HEK293 (cell line): Measurements from ENCODE around the gene FA2H.

Experiments
- CTCF ChIA-PET: fragments of 350-600 bp; formaldehyde crosslinking; extraction: SDS; loops from one replicate; lab custom pipeline; 2021; ENCODE audit warnings: antibody characterized with exemption; lab: Yijun Ruan, JAX
- POLR2A ChIA-PET: fragments of 300-600 bp; formaldehyde crosslinking; extraction: SDS; loops from one replicate; lab custom pipeline; 2020; ENCODE audit warnings: antibody characterized with exemption, inconsistent platforms; lab: Yijun Ruan, JAX
- H3K27ac ChIP-seq: fragments of 200-500 bp; sonication (Bioruptor generic); 2 replicates; pipeline ENCODE4 v1.5.1; 2014; ENCODE audit warnings: low read depth, low read length, control low read depth, inconsistent platforms; ENCODE audit errors: extremely low read depth
- H3K36me3 ChIP-seq, 2 experiments: fragments of 200-500 bp in 1 of 2; sonication (Bioruptor generic) in 1 of 2; 1 replicate in 1 of 2; 2 replicates in 1 of 2; pipeline ENCODE4 v1.5.1; 2014 to 2017; ENCODE audit warnings: inconsistent platforms in 2 of 2, low read length in 2 of 2; ENCODE audit not compliant: control insufficient read depth in 2 of 2, insufficient read depth in 1 of 2
- H3K4me1 ChIP-seq: fragments of 200-500 bp; sonication (Bioruptor generic); 2 replicates; pipeline ENCODE4 v1.5.1; 2014; ENCODE audit warnings: mild to moderate bottlenecking, low read length, inconsistent platforms; ENCODE audit not compliant: control insufficient read depth, insufficient read depth
- H3K4me3 ChIP-seq: 2 replicates; pipeline ENCODE4 v1.5.1; 2011; ENCODE audit warnings: low read depth, mild to moderate bottlenecking, control low read depth, low read length, moderate library complexity
- H3K9me3 ChIP-seq: fragments of 200-500 bp; sonication (Bioruptor generic); 2 replicates; pipeline ENCODE4 v1.5.1; 2014; ENCODE audit warnings: low read depth, low read length, inconsistent platforms; ENCODE audit not compliant: control insufficient read depth, insufficient read depth
- AEBP2 ChIP-seq: fragments of 450-650 bp; formaldehyde crosslinking; IDR thresholded peaks from 2 replicates; pipeline ENCODE4 v1.5.1; 2016; ENCODE audit warnings: missing biosample characterization, missing genetic modification characterization, borderline replicate concordance
- HOXC10 ChIP-seq: sonication (generic); formaldehyde crosslinking; IDR thresholded peaks from 2 replicates; pipeline ENCODE4 v1.8.1; 2023; ENCODE audit warnings: mild to moderate bottlenecking, missing genetic modification reagents
- ZBTB26 ChIP-seq: fragments of 450-650 bp; formaldehyde crosslinking; optimal IDR thresholded peaks from 2 replicates; pipeline ENCODE3; 2016; ENCODE audit warnings: missing biosample characterization, mild to moderate bottlenecking, missing genetic modification characterization
- ZFP37 ChIP-seq: fragments of 450-650 bp; formaldehyde crosslinking; IDR thresholded peaks from 2 replicates; pipeline ENCODE4 v1.5.1; 2016; ENCODE audit warnings: missing biosample characterization, missing genetic modification characterization
- ZFP41 ChIP-seq: fragments of 450-650 bp; formaldehyde crosslinking; IDR thresholded peaks from 2 replicates; pipeline ENCODE4 v1.5.1; 2016; ENCODE audit warnings: missing biosample characterization, missing genetic modification characterization, borderline replicate concordance
- ZNF2 ChIP-seq: fragments of 450-650 bp; formaldehyde crosslinking; IDR thresholded peaks from 2 replicates; pipeline ENCODE4 v1.5.1; 2016; ENCODE audit warnings: missing biosample characterization, missing genetic modification characterization
- ZNF223 ChIP-seq: fragments of 450-650 bp; formaldehyde crosslinking; IDR thresholded peaks from 2 replicates; pipeline ENCODE4 v1.5.1; 2016; ENCODE audit warnings: missing biosample characterization, missing genetic modification characterization
- ZNF24 ChIP-seq: fragments of 450-650 bp; formaldehyde crosslinking; IDR thresholded peaks from 2 replicates; pipeline ENCODE4 v1.5.1; 2016; ENCODE audit warnings: missing biosample characterization, missing genetic modification characterization
- ZNF37A ChIP-seq: fragments of 450-650 bp; IDR thresholded peaks from 2 replicates; pipeline ENCODE4 v1.5.1; 2018; ENCODE audit warnings: missing biosample characterization, missing genetic modification characterization
- ZNF391 ChIP-seq: fragments of 450-650 bp; formaldehyde crosslinking; IDR thresholded peaks from 2 replicates; pipeline ENCODE4 v1.5.1; 2016; ENCODE audit warnings: low read depth, missing biosample characterization, missing genetic modification characterization, borderline replicate concordance
- ZNF449 ChIP-seq: fragments of 450-650 bp; formaldehyde crosslinking; IDR thresholded peaks from 2 replicates; pipeline ENCODE4 v1.5.1; 2017; ENCODE audit warnings: missing biosample characterization, mild to moderate bottlenecking, missing genetic modification characterization, moderate library complexity
- ZNF473 ChIP-seq: fragments of 450-650 bp; formaldehyde crosslinking; IDR thresholded peaks from 2 replicates; pipeline ENCODE4 v1.5.1; 2017; ENCODE audit warnings: missing biosample characterization, missing genetic modification characterization
- ZNF549 ChIP-seq: fragments of 450-650 bp; IDR thresholded peaks from 2 replicates; pipeline ENCODE4 v1.5.1; 2018; ENCODE audit warnings: missing biosample characterization, missing genetic modification characterization, mild to moderate bottlenecking, inconsistent platforms, moderate library complexity
- ZNF555 ChIP-seq: fragments of 450-650 bp; formaldehyde crosslinking; conservative IDR thresholded peaks from 2 replicates; pipeline ENCODE4 v1.5.1; 2017; ENCODE audit warnings: missing biosample characterization, mild to moderate bottlenecking, missing genetic modification characterization, inconsistent platforms
- ZNF560 ChIP-seq: fragments of 450-650 bp; formaldehyde crosslinking; IDR thresholded peaks from 2 replicates; pipeline ENCODE4 v1.5.1; 2017; ENCODE audit warnings: missing biosample characterization, missing genetic modification characterization, borderline replicate concordance
- ZNF610 ChIP-seq: fragments of 450-650 bp; formaldehyde crosslinking; IDR thresholded peaks from 2 replicates; pipeline ENCODE4 v1.5.1; 2016; ENCODE audit warnings: missing biosample characterization, missing genetic modification characterization, borderline replicate concordance
- ZNF623 ChIP-seq: fragments of 450-650 bp; formaldehyde crosslinking; IDR thresholded peaks from 2 replicates; pipeline ENCODE4 v1.5.1; 2016; ENCODE audit warnings: missing biosample characterization, missing genetic modification characterization
- ZNF747 ChIP-seq: fragments of 450-650 bp; formaldehyde crosslinking; IDR thresholded peaks from 2 replicates; pipeline ENCODE4 v1.5.1; 2016; ENCODE audit warnings: missing biosample characterization, missing genetic modification characterization
- ZNF785 ChIP-seq: fragments of 450-650 bp; formaldehyde crosslinking; IDR thresholded peaks from 2 replicates; pipeline ENCODE4 v1.5.1; 2016; ENCODE audit warnings: missing biosample characterization, missing genetic modification characterization
- ZSCAN4 ChIP-seq: fragments of 450-650 bp; formaldehyde crosslinking; IDR thresholded peaks from 2 replicates; pipeline ENCODE4 v1.5.1; 2017; ENCODE audit warnings: missing biosample characterization, missing genetic modification characterization
- ZSCAN5A ChIP-seq: fragments of 450-650 bp; formaldehyde crosslinking; IDR thresholded peaks from 2 replicates; pipeline ENCODE4 v1.5.1; 2016; ENCODE audit warnings: missing biosample characterization, missing genetic modification characterization

The FA2H gene

GRCh38 chr16:74797414-74797813 lies 22.8 kb upstream of the FA2H start:
- no peak for TF ChIP-seq ZNF391
- no peak for TF ChIP-seq ZNF24 (tag by site-specific recombination)
- TF ChIP-seq ZNF37A (tag by site-specific recombination): no peak
- TF ChIP-seq ZBTB26: no peak
- TF ChIP-seq ZNF610 (tag by site-specific recombination): no peak
- TF ChIP-seq ZNF623: no peak
- TF ChIP-seq ZNF555 (tag by site-specific recombination): no peak
- TF ChIP-seq ZFP37 (tag by site-specific recombination): no peak
- no peak for TF ChIP-seq ZNF223 (tag by site-specific recombination)
- TF ChIP-seq ZNF2 (tag by site-specific recombination): no peak
- TF ChIP-seq ZSCAN5A: no peak
- TF ChIP-seq ZNF785 (tag by site-specific recombination): no peak
- TF ChIP-seq ZNF473: no peak
- no peak for TF ChIP-seq HOXC10 (CRISPR knock-in tag)
- TF ChIP-seq ZNF549 (tag by site-specific recombination): no peak
- TF ChIP-seq ZNF560 (tag by site-specific recombination): no peak
- no peak for TF ChIP-seq ZNF449 (tag by site-specific recombination)
- TF ChIP-seq ZNF747 (tag by site-specific recombination): no peak
- TF ChIP-seq ZFP41 (tag by site-specific recombination): no peak
- no peak for TF ChIP-seq ZSCAN4 (tag by site-specific recombination)
- no peaks in the 10 kb centered on the region for H3K36me3 ChIP-seq
- H3K4me1 ChIP-seq: no peaks in the 10 kb centered on the region
- ChIA-PET POLR2A (no interaction called here), CTCF (interaction anchor here (0.5 to 0.6 kb wide), 2 partner anchors 27 to 66 kb away, joined by 3 read pairs; no protein-coding TSS in a partner anchor)
- H3K4me3 ChIP-seq: no peak overlapping the region
- no peaks in the 10 kb centered on the region for H3K9me3 ChIP-seq
- H3K27ac ChIP-seq: no peak overlapping the region

GRCh38 chr16:74795104-74795503 lies 20.5 kb upstream of the FA2H start:
- POLR2A ChIA-PET: no interaction called here
- CTCF ChIA-PET: no interaction called here
- no peak overlapping the region for H3K4me3 ChIP-seq
- H3K4me1 ChIP-seq: no peaks in the 10 kb centered on the region
- no peaks in the 10 kb centered on the region for H3K36me3 ChIP-seq
- H3K27ac ChIP-seq: no peak overlapping the region
- TF ChIP-seq ZNF623 (no peak), AEBP2 (no peak)
- H3K9me3 ChIP-seq: no peaks in the 10 kb centered on the region
